ENCODE data around the gene TMEM54. TPM values are rescaled to one million over a fixed set of nuclear protein-coding genes. Genes with fewer than 3 reads are reported as not detected.

Gene TMEM54
- total and polyA plus RNA-seq, 9 of the 15 experiments (the other 6 are each of a cell fraction or from before 2014, with no cell fraction given): 1.00 to 16.2 (median 8.2) TPM

DNA sequence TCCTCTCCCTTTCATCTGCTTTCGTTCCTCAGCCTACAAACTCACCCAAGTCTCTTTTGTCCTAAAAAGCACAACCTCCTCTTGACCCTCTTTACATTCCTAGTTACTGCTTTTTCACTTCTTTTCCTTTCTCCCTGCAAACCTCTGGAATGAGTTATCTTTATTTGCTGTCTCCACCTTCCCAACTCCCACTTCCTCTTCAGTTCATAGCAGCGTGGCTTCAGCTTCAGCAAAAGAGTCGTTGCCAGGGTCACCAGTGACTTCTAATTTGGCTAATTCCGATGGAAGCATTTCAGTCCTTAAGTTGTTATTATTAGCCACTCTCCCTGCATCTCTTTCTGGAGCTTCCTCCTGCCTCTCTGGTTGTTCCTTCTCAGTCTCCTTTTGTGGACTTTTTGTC, 6.2 kb upstream of the TMEM54 start:
- Histone ChIP-seq H3K27me3 (ENCODE audit: control insufficient read depth in 2 of 2, insufficient read depth in 2 of 2, low read length in 2 of 2) (peaks cover 6 to 13% of the 10 kb centered on the region in 2 experiments; a peak in 3 of 5 replicates), H4K20me1 (replicated peaks; ENCODE audit: control insufficient read depth, insufficient read depth, low read length) (no peaks in the 10 kb centered on the region), H3K9me1 (ENCODE audit: control insufficient read depth, insufficient read depth, low read length) (no peaks in the 10 kb centered on the region), H3K9me3 (replicated peaks; ENCODE audit: control insufficient read depth, insufficient read depth, low read depth, low read length) (peaks cover 2% of the 10 kb centered on the region; the same call in 1 of the 2 replicates), H3K79me2 (ENCODE audit: control insufficient read depth, insufficient read depth, low read length) (no peaks in the 10 kb centered on the region), H3K4me1 (replicated peaks in 1 of 2; ENCODE audit: control insufficient read depth in 2 of 2, insufficient read depth in 2 of 2, low read length in 2 of 2) (no peaks in the 10 kb centered on the region; a peak in 2 of 5 replicates), H3K9ac (ENCODE audit: insufficient read depth in 1 of 2, low read depth in 2 of 2, low read length in 2 of 2) (no peak overlapping the region), H3K27ac (ENCODE audit: extremely low read depth, low read depth, low read length) (no peak overlapping the region), H3K36me3 (ENCODE audit: control insufficient read depth, insufficient read depth, low read length) (no peaks in the 10 kb centered on the region), H3K4me2 (ENCODE audit: insufficient read depth, low read length) (no peak overlapping the region), H2AFZ (ENCODE audit: low read depth, low read length) (no peak overlapping the region), H3K4me3 (no peak overlapping the region)
- POLR2A ChIA-PET: interaction anchor here (0.6 to 2.4 kb wide), 7 partner anchors 10 to 445 kb away, joined by 3 to 12 read pairs (median 3); no protein-coding TSS in a partner anchor
- CTCF ChIA-PET (ENCODE audit: low intra/inter-chr PET ratio): no interaction called here
- no TSS peak for BruUV-seq (replicated peaks)
- FAIRE-seq (no peak), ATAC-seq (no peak), DNase-seq (ENCODE audit: extremely low read depth in 1 of 4, low spot score in 3 of 4) (no peak)
- in situ Hi-C loops (cut with MboI) (no loop called here), intact Hi-C loops (cut with micrococcal nuclease) (no loop called here)
- WGBS (ENCODE audit: insufficient coverage, low coverage, missing lambda C conversion rate): 3% methylated on average over 4 of the region's 4 CpGs
- TF ChIP-seq ZBTB8A (IDR thresholded peaks at IDR 0.05; ENCODE audit: partially characterized antibody) (no peak), ELF2 (CRISPR knock-in tag; IDR thresholded peaks at IDR 0.05) (no peak), ZNF592 (IDR thresholded peaks at IDR 0.05) (no peak), RFX1 (IDR thresholded peaks at IDR 0.05) (peak; percentile 88), ZC3H11A (IDR thresholded peaks at IDR 0.05; ENCODE audit: low read depth, low read length) (no peak), PHTF2 (CRISPR knock-in tag; IDR thresholded peaks at IDR 0.05) (no peak), FOXK1 (CRISPR knock-in tag; IDR thresholded peaks at IDR 0.05; ENCODE audit: borderline replicate concordance) (no peak), PML (IDR thresholded peaks at IDR 0.05; ENCODE audit: low read length) (no peak)
- TF ChIP-seq, protein P1, sequence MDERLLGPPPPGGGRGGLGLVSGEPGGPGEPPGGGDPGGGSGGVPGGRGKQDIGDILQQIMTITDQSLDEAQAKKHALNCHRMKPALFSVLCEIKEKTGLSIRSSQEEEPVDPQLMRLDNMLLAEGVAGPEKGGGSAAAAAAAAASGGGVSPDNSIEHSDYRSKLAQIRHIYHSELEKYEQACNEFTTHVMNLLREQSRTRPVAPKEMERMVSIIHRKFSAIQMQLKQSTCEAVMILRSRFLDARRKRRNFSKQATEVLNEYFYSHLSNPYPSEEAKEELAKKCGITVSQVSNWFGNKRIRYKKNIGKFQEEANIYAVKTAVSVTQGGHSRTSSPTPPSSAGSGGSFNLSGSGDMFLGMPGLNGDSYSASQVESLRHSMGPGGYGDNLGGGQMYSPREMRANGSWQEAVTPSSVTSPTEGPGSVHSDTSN (CRISPR knock-in tag; IDR thresholded peaks at IDR 0.05; ENCODE audit: low read depth): no peak
- TF ChIP-seq, protein P1 (tag; conservative IDR thresholded peaks at IDR 0.05; ENCODE audit: low read depth): 0 out of 2 replicates have a peak, but pooled peaks have one; percentile 42
- TF ChIP-seq, protein P2, sequence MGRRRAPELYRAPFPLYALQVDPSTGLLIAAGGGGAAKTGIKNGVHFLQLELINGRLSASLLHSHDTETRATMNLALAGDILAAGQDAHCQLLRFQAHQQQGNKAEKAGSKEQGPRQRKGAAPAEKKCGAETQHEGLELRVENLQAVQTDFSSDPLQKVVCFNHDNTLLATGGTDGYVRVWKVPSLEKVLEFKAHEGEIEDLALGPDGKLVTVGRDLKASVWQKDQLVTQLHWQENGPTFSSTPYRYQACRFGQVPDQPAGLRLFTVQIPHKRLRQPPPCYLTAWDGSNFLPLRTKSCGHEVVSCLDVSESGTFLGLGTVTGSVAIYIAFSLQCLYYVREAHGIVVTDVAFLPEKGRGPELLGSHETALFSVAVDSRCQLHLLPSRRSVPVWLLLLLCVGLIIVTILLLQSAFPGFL (CRISPR knock-in tag; IDR thresholded peaks at IDR 0.05): no peak
- TF ChIP-seq, protein P3, sequence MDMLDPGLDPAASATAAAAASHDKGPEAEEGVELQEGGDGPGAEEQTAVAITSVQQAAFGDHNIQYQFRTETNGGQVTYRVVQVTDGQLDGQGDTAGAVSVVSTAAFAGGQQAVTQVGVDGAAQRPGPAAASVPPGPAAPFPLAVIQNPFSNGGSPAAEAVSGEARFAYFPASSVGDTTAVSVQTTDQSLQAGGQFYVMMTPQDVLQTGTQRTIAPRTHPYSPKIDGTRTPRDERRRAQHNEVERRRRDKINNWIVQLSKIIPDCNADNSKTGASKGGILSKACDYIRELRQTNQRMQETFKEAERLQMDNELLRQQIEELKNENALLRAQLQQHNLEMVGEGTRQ (CRISPR knock-in tag; IDR thresholded peaks at IDR 0.05): no peak

All from K562 (cell line).